Heart left ventricle (tissue), 13 donors: ENCODE results near the gene PDZD7.

ENCODE experiments used
- POLR2A ChIP-seq, 2 donors: fragments of 450-650 bp; IDR thresholded peaks; one replicate each; pipeline ENCODE4 v1.6.1; 2017; ENCODE audit warnings: antibody characterized with exemption in 2 of 2, mild to moderate bottlenecking in 2 of 2, moderate library complexity in 2 of 2
- TF ChIP-seq, protein P1 (sequence below), 12 donors: fragments of 200-600 bp; sonication (generic) in 4 of 12; IDR thresholded peaks; one replicate each; pipeline versions ENCODE4 v1.5.0 to v1.8.0; 2018 to 2022; ENCODE audit warnings: antibody characterized with exemption in 12 of 12, mild to moderate bottlenecking in 5 of 12
- donor health status: ischemic (EF 13 %, LVEDD 7.1; RV severe dilation, severe dysfunction).
- donor health status: DM: no; HTN: yes; CAD: no.
- donor health status: DM: no; HTN: no; CAD: no.
- donor health status: ischemic (EF 25% LVEDD 6.9; RV normal size, moderate dysfunction).
- donor health status: ischemic (EF 25% LVEDD 5.7; RV mildly dilated, moderate dysfunction).
- donor health status: ischemic (EF 35%, LVEDD 5.7; RV mildly dilated, moderate dysfunction).
- donor health status: nonischemic (EF 11% LVEDD 7.7; RV severe dilation, severe dysfunction).
- donor health status: DM: yes; HTN: yes; CAD: no.
- donor health status: PGD.
- donor health status: ischemic (EF 29% LVEDD 5.4; RV normal size, mild dysfunction).
- donor health status: nonischemic (EF 23%, LVEDD 6.1; RV moderate dilation, normal function).

- no peak for TF ChIP-seq POLR2A (IDR thresholded peaks at IDR 0.05)
- TF ChIP-seq, protein P1, sequence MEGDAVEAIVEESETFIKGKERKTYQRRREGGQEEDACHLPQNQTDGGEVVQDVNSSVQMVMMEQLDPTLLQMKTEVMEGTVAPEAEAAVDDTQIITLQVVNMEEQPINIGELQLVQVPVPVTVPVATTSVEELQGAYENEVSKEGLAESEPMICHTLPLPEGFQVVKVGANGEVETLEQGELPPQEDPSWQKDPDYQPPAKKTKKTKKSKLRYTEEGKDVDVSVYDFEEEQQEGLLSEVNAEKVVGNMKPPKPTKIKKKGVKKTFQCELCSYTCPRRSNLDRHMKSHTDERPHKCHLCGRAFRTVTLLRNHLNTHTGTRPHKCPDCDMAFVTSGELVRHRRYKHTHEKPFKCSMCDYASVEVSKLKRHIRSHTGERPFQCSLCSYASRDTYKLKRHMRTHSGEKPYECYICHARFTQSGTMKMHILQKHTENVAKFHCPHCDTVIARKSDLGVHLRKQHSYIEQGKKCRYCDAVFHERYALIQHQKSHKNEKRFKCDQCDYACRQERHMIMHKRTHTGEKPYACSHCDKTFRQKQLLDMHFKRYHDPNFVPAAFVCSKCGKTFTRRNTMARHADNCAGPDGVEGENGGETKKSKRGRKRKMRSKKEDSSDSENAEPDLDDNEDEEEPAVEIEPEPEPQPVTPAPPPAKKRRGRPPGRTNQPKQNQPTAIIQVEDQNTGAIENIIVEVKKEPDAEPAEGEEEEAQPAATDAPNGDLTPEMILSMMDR (IDR thresholded peaks at IDR 0.05), result no peak
These were observed 42.0 kb upstream of the PDZD7 start for GRCh38 chr10:101072923-101073322.
